ENCODE measurements around the gene MERTK.
"Not testable (repeated sequence)": the region's sequence is repeated elsewhere in the genome, so short reads cannot be mapped to it uniquely, and the experiment has no call there.

MERTK gene

DNA sequence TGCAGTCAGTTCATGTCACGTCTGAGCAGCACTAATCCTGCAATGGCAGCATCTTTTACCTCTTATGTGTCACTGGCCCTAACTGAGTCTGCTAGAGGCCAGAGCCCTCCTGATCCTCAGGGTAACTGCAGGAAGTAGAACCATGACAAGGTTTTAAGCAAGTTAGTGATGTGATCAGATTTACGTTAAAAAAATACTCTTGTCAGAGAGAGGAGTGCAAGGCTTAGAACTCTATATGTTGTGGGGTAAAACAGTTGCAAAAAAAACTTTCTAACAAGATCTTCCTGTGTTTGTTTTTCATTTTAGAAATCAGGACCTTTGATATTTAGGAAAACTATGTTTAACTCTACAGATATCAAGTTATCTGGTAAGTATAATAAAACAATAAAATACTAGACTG lies 161.3 kb downstream of the MERTK start:
- Histone ChIP-seq H2AFZ (ENCODE audit: low read depth, low read length) (no peak overlapping the region), H3K36me3 (ENCODE audit: insufficient read depth, low read length) (peaks cover 16% of the 10 kb centered on the region), H3K9me3 (ENCODE audit: low read length) (no peaks in the 10 kb centered on the region), H3K4me3 (ENCODE audit: low read length) (no peak overlapping the region), H3K27me3 (ENCODE audit: insufficient read depth, low read length) (no peaks in the 10 kb centered on the region), H3K4me1 (ENCODE audit: insufficient read depth, low read length) (peaks cover 11% of the 10 kb centered on the region)

DNA sequence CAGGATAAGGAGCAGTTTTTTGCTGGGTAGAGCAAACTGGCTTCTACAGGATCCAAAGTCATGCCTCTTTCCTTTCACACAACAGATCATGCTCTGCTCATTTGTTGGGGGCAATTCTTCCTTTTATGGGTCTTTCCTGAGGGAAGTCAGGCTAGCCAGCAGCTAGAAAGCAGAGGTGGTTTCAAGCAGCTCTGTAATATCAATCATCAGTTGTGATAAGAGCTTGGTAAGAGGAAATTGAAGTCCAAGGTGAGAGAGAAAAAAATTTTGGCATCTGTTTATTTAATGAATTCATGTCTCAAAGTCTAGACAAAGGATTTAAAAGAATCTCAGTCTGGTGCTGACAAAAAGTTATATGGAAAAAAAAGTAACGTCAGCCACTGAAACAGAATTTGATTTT lies 162.9 kb downstream of the MERTK start:
- Histone ChIP-seq H3K4me3 (ENCODE audit: low read length) (no peak overlapping the region), H3K4me1 (ENCODE audit: insufficient read depth, low read length) (peaks cover 9% of the 10 kb centered on the region), H3K36me3 (ENCODE audit: insufficient read depth, low read length) (peaks cover 16% of the 10 kb centered on the region)

DNA sequence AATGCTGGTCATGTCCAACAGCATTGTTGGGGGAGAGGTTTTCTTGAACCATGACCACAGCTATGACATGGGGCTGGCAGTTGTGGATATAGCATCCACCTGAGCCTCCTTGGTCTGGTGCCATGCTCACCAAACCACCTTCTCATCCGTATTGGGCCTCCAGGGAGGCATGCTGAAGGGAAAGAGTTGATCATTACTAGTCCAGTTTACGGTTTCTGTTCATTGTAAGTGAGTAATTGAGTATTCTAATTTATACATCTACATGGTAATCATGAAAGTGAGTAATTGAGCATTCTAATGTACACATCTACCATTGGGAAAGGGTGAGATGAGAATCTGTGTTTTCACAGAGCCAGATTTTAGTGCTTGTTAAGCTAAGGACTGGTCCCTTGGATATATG lies 163.4 kb downstream of the MERTK start:
- Histone ChIP-seq H3K27me3 (ENCODE audit: insufficient read depth, low read length) (no peaks in the 10 kb centered on the region), H3K36me3 (ENCODE audit: insufficient read depth, low read length) (peaks cover 17% of the 10 kb centered on the region), H2AFZ (ENCODE audit: low read depth, low read length) (no peak overlapping the region), H3K4me1 (ENCODE audit: insufficient read depth, low read length) (peaks cover 4% of the 10 kb centered on the region), H3K4me3 (ENCODE audit: low read length) (no peak overlapping the region), H3K9me3 (ENCODE audit: low read length) (no peaks in the 10 kb centered on the region)

More for the DNA sequence above, 162.9 kb downstream of the MERTK start:
- Histone ChIP-seq H3K9me3 (ENCODE audit: low read length) (no peaks in the 10 kb centered on the region), H2AFZ (ENCODE audit: low read depth, low read length) (no peak overlapping the region), H3K27me3 (ENCODE audit: insufficient read depth, low read length) (no peaks in the 10 kb centered on the region)

DNA sequence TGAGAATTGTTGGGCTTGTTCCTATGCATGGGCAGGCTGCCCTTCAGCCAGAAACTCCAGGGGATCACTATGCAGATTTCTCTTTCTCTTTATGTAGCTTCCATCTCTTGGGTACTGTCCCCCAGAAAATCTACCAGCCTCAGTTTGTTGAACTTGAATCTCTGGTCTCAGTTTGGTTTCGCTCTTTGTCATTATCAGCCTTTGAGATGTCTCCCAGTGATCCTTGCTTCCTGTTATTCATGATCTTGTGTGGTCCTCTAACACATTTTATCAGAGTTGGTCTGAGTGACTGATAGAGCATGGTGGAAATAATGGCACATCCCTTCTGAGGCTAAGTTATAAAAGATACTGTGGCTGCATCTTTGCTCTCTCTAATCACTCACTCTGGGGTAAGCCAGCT lies 164.5 kb downstream of the MERTK start:
- Histone ChIP-seq H3K9me3 (ENCODE audit: low read length) (no peaks in the 10 kb centered on the region), H3K4me3 (ENCODE audit: low read length) (no peak overlapping the region), H3K4me1 (ENCODE audit: insufficient read depth, low read length) (no peaks in the 10 kb centered on the region), H3K36me3 (ENCODE audit: insufficient read depth, low read length) (peaks cover 22% of the 10 kb centered on the region), H2AFZ (ENCODE audit: low read depth, low read length) (no peak overlapping the region), H3K27me3 (ENCODE audit: insufficient read depth, low read length) (no peaks in the 10 kb centered on the region)

DNA sequence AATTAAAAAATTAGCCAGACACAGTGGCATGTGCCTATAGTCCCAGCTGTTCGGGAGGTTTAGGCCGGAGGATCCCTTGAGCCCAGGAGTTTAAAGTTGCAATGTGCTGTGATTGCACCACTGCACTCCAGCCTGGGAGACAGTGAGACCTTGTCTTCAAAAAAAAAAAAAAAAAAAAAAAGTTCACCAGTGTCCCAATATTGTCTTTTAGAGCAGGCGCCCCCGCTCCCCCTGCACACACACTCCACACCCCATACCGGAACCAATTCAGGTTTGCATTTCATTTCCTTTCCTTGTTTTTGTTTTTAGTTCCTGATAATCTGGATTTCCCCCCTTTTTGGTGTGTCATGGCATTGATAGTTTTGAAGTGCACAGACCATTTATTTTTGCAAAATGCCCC lies 167.1 kb downstream of the MERTK start:
- no peaks in the 10 kb centered on the region for H3K4me1 ChIP-seq (ENCODE audit: insufficient read depth, low read length)
- no peak overlapping the region for H3K4me3 ChIP-seq (ENCODE audit: low read length)
- H3K36me3 ChIP-seq (ENCODE audit: insufficient read depth, low read length): peaks cover 26% of the 10 kb centered on the region
- H3K27me3 ChIP-seq (ENCODE audit: insufficient read depth, low read length): no peaks in the 10 kb centered on the region
- H2AFZ ChIP-seq (ENCODE audit: low read depth, low read length): no peak overlapping the region
- peaks cover 5% of the 10 kb centered on the region for H3K9me3 ChIP-seq (ENCODE audit: low read length)

DNA sequence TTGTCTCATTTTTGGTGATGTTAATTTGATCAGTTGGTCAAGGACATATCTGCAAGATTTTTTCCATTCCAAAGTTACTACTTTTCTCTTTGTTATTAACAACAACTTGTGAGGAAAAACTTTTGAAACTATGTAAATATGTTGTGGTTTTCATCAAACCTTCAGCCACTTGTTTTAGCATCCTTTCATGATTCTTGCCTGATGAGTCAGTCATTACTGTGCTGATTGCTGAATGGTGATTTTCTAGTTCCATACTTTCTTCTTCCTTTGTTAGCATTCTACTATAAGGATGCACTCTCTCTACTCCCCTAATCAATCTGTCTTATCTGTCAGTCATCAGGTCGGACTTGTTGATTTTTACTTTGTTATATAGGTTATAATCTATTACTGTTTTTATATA lies 167.6 kb downstream of the MERTK start:
- Histone ChIP-seq H3K4me3 (ENCODE audit: low read length) (no peak overlapping the region), H3K4me1 (ENCODE audit: insufficient read depth, low read length) (no peaks in the 10 kb centered on the region), H2AFZ (ENCODE audit: low read depth, low read length) (no peak overlapping the region), H3K9me3 (ENCODE audit: low read length) (peaks cover 5% of the 10 kb centered on the region), H3K36me3 (ENCODE audit: insufficient read depth, low read length) (peaks cover 26% of the 10 kb centered on the region), H3K27me3 (ENCODE audit: insufficient read depth, low read length) (no peaks in the 10 kb centered on the region)

DNA sequence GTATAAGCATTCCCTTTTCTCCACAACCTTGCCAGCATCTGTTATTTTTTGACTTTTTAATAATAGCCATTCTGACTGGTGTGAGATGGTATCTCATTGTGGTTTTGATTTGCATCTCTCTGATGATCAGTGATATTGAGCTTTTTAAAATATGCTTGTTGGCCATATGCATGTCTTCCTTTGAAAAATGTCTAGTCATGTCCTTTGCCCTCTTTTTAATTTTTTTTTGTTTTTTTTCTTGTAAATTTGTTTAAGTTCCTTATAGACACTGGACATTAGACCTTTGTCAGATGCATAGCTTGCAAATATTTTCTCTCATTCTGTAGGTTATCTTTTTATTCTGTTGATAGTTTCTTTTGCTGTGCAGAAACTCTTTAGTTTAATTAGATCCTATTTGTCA lies 171.4 kb downstream of the MERTK start:
- not testable (repeated sequence) for H3K9me3 ChIP-seq (ENCODE audit: low read length); H2AFZ ChIP-seq (ENCODE audit: low read depth, low read length); H3K4me1 ChIP-seq (ENCODE audit: insufficient read depth, low read length); H3K4me3 ChIP-seq (ENCODE audit: low read length); H3K27me3 ChIP-seq (ENCODE audit: insufficient read depth, low read length)
- H3K36me3 ChIP-seq (ENCODE audit: insufficient read depth, low read length): peaks cover 10% of the 10 kb centered on the region

DNA sequence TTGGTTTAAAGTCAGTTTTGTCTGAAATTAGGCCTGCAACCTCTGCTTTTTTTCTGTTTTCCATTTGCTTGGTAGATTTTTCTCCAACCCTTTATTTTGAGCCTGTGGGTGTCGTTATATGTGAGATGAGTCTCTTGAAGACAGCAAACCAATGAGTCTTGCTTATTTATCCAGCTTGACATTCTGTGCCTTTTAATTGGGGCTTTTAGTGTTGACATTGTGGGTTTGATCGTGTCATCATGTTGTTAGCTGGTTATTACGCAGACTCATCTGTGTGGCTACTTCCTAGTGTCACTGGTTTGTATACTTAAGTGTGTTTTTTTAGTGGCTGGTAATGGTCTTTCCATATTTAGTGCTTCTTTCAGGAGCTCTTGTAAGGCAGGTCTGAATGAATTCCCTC lies 175.5 kb downstream of the MERTK start:
- Histone ChIP-seq H3K4me3 (ENCODE audit: low read length) (no peak overlapping the region), H3K4me1 (ENCODE audit: insufficient read depth, low read length) (no peaks in the 10 kb centered on the region), H3K36me3 (ENCODE audit: insufficient read depth, low read length) (peaks cover 13% of the 10 kb centered on the region), H3K27me3 (ENCODE audit: insufficient read depth, low read length) (no peaks in the 10 kb centered on the region), H3K9me3 (ENCODE audit: low read length) (peaks cover 10% of the 10 kb centered on the region), H2AFZ (ENCODE audit: low read depth, low read length) (no peak overlapping the region)

DNA sequence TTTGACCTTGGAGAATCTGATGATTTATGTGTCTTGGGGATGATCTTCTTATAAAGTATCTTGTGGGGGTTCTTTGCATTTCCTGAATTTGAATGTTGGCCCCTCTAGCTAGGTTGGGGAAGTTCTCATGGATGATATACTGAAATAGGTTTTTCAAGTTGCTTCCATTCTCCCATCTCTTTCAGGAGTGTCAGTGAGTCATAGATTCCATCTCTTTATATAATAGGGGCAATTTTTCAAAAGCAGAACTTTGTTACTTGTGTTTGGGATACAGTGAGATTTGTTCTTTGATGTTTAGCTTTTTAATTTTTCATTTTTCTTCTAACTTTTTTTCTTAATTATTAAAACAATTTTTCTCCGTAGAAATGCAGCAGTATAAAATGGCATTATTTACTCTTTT lies 176.1 kb downstream of the MERTK start:
- no peaks in the 10 kb centered on the region for H3K4me1 ChIP-seq (ENCODE audit: insufficient read depth, low read length)
- peaks cover 11% of the 10 kb centered on the region for H3K36me3 ChIP-seq (ENCODE audit: insufficient read depth, low read length)
- peaks cover 5% of the 10 kb centered on the region for H3K9me3 ChIP-seq (ENCODE audit: low read length)
- no peak overlapping the region for H3K4me3 ChIP-seq (ENCODE audit: low read length)
- no peaks in the 10 kb centered on the region for H3K27me3 ChIP-seq (ENCODE audit: insufficient read depth, low read length)
- no peak overlapping the region for H2AFZ ChIP-seq (ENCODE audit: low read depth, low read length)

DNA sequence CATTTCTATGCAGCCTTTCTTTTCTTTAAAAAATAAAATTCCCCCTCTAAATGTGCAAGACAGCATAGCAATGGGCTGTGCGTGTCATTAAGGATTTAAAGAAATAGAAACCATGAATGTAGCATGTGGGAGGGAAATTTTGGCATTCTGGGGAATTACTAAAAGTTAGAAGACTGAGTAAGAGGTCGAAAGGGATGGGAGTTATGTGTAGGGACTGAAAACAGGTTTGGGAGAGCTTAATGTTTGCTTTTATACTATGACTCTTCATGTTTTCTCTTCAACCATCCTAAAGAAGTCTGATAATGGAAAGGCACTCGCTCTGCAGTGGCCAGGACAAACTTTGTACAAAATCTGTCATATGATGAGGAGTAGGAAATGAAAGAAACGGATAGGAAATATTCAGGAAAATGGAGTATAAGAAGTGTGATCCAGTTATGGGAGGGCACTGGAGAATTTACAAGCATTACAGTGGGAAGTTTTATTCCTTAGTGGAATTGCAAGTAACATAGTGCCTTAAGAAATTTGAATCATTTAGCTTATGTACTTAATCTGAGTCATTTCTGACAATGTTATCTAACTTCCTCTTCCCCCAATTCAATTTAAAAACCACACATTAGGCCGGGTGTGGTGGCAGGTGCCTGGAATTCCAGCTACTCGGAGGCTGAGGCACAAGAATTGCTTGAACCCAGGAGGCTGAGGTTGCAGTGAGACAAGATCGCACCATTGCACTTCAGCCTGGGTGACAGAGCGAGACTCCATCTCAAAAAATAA lies 177.3 kb downstream of the MERTK start:
- Histone ChIP-seq H3K4me1 (ENCODE audit: insufficient read depth, low read length) (no peaks in the 10 kb centered on the region), H3K27me3 (ENCODE audit: insufficient read depth, low read length) (no peaks in the 10 kb centered on the region), H3K4me3 (ENCODE audit: low read length) (no peak overlapping the region), H3K9me3 (ENCODE audit: low read length) (peaks cover 4% of the 10 kb centered on the region), H3K36me3 (ENCODE audit: insufficient read depth, low read length) (peaks cover 12% of the 10 kb centered on the region), H2AFZ (ENCODE audit: low read depth, low read length) (no peak overlapping the region)

DNA sequence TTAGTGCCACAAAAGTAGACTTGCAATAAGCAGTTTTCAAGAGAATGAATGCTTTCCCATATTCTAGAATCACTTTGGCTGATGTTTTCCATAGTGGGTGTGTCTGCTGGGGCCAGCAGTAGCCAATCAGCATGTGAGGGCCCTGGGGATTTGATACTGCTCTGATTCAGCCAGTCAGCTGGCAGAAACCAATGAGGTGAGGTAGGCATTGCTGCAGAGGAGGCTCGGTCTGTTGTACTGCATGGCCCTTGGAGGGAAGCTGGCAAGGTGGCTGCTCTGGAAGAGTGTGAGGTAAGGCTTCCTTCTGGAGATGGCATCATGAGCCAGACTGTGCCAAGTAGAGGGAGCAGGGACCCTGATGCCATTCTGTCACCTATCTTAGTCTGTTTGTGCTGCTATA lies 179.4 kb downstream of the MERTK start:
- peaks cover 25% of the 10 kb centered on the region for H3K36me3 ChIP-seq (ENCODE audit: insufficient read depth, low read length)

More for the DNA sequence above, 179.4 kb downstream of the MERTK start:
- H2AFZ ChIP-seq (ENCODE audit: low read depth, low read length): no peak overlapping the region
- H3K9me3 ChIP-seq (ENCODE audit: low read length): peaks cover 4% of the 10 kb centered on the region
- no peaks in the 10 kb centered on the region for H3K4me1 ChIP-seq (ENCODE audit: insufficient read depth, low read length)
- no peak overlapping the region for H3K4me3 ChIP-seq (ENCODE audit: low read length)
- no peaks in the 10 kb centered on the region for H3K27me3 ChIP-seq (ENCODE audit: insufficient read depth, low read length)

All from neuron (in vitro differentiated cells).